IPS-NIHi11 (cell line): ENCODE measurements around the gene NDUFS4.
"Not testable (repeated sequence)": the region's sequence is repeated elsewhere in the genome, so short reads cannot be mapped to it uniquely, and the experiment has no call there.

ENCODE experiments used
- DNase-seq: peaks from one replicate; pipeline ENCODE4 v3.0.0; 2012; ENCODE audit warnings: mixed read lengths, low spot score

NDUFS4 gene

DNA sequence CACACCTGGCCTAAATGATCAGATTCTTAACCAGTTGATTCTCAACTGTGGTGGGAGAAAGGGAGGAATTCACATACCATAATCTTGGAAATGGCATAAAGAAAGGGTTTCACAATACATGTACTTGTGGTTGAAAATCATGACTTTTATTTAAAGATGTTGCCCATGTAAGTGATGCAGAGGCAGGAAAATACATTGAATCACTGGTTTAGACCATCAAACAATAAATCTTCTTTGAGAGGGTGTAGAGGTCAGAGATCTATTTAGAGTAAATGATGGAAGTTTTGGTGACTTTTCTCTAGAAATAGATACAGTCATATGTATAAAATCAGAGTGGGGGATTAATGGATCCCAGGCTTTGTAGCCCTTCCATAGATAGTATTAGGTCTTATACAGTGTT lies 15.4 kb downstream of the NDUFS4 start:
- DNase-seq, result no peak

DNA sequence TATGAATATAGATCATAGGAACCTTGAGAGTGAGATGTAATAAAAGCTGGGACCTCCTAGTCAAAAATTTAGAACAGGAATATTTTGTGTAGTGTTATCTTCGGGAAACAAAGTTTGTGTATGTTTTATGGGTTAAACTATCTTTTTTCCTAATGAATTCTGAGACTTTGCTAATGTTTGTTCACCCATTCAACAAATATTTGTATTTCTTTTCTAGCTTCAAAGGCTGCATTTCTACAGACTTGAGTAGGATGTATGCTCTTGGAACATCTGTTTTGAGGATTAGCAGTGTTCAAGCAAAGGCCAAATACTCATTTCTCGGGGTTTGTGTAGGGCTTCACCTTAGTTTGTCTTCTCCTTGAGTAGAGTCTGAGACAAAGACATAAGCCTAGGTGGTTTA lies 16.2 kb downstream of the NDUFS4 start:
- DNase-seq, result no peak

DNA sequence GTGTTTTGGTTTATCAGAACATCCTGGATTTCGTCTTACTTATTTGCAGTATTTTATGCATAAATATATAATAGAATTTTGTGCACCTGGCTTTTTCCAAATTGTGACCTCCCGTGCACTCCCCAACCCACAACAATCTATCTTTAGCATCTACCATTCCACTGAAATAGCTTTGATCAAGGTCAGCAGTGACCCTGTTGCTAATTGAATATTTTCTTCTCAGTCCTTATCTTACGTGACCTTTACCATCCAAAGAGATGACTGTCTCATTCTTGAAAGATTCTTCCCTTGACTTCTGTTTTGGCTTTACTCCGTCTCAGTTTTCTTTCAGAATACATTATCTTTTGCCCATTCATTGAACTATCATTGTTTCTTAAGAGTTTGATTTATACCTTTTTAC lies 18.4 kb downstream of the NDUFS4 start:
- DNase-seq, result no peak

DNA sequence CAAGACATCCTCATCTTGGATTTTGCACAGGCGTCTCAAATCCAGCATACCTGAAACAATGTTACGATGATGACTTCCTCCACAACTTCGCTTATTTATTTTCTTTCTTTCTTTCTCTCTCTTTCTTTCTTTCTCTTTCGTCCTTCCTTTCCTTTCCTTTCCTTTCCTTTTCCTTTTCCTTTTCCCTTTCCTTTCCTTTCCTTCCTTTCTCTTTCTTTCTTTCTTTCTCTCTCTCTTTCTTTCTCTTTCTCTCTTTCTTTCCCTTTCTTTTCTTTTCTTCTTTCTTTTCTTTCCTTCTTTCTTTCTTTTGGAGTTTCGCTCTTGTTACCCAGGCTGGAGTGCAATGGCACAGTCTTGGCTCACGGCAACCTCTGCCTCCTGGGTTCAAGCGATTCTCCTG lies 20.1 kb downstream of the NDUFS4 start:
- no peak for DNase-seq

- DNase-seq, result no peak
Measured at GRCh38 chr5:53582225-53582624, 21.8 kb downstream of the NDUFS4 start.

DNA sequence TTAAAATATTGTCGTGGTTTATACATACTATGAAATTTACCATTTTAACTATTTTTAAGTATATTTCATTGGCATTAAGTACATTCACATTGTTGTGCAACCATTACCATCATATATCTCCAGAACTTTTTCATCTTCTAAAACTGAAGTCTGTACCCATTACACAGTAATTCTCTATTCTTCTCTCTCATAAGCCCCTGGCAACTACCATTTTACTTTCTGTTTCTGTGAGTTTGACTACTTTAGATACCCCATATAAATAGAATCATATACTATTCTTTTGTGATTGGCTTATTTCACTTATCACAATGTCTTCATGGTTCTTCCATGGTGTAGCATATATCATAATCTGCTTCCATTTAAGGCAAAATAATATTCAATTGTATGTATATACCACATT lies 30.3 kb downstream of the NDUFS4 start:
- no peak for DNase-seq

DNA sequence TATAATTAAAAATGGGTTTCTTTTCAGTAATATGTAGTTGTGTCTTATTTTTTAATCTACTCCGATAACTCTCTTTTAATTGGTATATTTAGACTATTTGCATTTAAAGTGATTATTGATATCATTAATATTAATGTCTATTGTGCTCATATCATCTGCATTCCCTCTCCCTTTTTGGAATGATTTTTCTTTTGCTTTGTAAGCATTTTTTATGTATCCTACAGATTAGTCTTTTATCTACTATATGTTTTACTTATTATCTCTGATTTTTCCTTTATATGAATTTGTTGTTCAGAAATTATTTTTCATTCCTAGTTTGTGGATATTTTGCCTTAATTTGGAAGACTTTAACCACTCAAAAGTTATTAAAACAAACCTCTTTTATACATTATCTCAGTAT lies 34.0 kb downstream of the NDUFS4 start:
- DNase-seq, result no peak

DNA sequence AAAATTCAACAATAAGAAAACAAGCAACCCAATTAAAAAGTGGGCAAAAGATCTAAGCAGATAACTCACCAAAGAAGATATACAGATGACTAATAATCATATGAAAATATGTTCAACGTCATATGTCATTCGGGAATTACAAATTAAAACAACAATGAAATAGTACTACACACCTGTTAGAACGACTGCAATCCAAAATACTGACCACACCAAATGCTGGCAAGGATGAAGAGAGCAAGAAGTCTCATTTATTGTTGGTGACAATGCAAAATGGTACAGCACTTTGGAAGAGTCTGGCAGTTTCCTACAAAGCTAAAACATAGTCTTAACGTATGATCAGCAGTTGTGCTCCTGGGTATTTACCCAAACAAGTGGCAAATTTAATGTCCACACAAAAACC lies 37.5 kb downstream of the NDUFS4 start:
- DNase-seq, result no peak

DNA sequence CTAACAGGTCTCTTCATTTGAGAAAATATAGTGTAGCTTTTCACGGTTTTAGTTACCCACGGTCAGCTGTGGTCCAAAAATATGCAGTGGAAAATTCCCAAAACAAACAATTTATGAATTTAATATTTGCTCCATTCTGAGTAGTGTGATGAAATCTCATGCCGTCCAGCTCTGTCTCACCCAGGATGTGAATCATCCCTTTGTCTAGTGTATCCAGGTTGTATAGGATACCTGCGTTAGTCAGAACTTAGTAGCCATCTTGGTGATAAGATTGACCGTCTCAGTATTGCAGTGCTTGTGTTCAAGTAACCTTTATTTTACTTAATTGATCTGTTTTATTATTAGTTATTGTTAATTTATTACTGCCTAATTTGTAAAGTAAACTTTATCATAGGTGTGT lies 41.1 kb downstream of the NDUFS4 start:
- DNase-seq, result no peak

- no peak for DNase-seq
Measured at GRCh38 chr5:53603009-53603687, 42.7 kb downstream of the NDUFS4 start.

DNA sequence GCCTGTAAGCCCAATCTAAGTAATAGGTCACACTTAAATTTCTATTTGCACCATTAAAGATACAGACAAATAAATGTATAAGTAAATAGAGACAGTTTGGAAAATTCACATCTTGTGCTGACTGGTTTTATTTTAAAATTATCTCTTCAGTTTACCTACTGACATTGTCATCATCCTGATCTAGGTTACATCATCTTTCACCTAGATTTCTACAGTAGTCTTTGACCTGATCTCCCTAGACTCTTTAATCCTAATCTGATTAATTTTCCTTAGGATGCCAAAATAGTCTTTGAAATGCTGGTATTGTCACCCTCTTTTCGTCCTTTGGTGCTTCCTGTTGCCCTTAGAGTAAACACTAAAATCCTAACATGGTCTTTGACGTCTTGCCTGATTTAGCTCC lies 43.9 kb downstream of the NDUFS4 start:
- DNase-seq, result no peak

- no peak for DNase-seq
Measured at GRCh38 chr5:53607886-53608285, 47.4 kb downstream of the NDUFS4 start.

GRCh38 chr5:53608897-53609296 lies 48.5 kb downstream of the NDUFS4 start:
- not testable (repeated sequence) for DNase-seq

DNA sequence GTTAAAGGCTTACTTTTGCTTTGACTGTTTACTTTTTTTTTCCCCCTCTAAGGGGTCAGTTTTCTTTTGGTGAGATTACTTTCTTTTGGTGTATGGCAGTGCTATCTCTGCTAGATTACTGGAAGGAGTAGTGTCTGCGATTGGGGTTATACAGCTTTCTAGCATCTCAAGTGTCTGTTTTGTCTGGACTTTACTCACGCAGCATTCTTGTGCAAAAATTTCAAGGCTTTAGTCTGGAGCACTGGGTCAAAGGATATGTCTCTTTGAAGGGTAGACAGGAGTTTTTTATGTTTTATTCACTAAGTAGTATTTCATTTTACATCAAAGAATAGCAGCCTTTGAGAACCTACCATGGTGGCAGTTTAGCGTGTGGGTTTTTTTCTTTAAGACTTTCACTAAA lies 52.6 kb downstream of the NDUFS4 start:
- DNase-seq, result no peak

- DNase-seq, result no peak
Measured at GRCh38 chr5:53613536-53613935, 53.1 kb downstream of the NDUFS4 start.

DNA sequence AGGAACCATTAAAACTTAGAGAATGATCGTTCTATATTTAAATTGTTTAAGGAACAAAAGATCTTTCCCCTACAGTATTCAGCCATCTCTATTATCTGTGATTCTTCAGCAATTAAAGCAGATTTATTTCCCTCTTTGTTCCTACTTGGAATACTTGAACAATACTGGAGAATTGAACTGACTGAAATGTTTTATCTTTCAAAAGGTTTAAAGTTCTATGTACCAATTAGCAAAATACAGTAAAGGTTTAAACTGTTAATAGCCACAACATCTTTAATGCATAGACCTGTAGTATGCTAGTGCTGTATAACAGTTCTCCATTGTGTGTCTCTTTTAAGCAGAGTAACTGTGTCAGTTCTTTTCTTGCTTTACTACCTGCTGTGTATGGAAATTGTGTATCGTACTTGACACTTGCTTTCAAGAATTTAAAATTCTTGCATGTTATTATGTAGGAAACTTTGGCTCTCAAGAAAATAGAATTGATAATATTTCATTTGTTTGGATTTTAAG lies 54.0 kb downstream of the NDUFS4 start:
- DNase-seq, result no peak

DNA sequence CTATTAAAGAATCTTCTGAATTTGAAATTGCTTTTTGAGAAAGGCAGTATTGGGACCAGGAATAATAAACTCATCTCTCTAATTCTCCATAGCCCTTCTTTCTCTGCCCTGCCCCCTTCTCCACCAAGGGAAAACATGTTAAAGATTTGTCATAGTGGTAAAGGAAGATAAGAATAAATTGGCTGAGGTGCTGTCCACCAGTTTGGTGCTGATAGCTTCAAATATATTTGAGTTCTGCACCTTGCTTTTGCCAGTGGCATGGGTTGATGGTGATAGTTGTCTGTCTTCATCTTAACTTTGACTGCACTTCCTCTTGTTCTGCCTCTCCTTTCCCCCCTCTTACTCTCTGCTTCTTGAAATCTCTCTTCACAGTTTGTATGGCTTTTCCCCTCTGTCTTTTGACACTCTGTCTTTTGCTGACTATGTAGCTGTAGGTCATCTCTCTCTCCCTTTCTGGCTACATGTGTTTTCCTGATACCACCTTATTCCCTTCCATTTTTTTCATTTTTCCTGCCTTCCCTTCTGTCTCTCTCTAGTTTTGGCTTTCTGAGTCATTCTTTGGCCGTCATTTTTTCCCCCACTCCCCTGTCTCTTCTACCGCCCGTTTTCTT lies 56.6 kb downstream of the NDUFS4 start:
- no peak for DNase-seq

DNA sequence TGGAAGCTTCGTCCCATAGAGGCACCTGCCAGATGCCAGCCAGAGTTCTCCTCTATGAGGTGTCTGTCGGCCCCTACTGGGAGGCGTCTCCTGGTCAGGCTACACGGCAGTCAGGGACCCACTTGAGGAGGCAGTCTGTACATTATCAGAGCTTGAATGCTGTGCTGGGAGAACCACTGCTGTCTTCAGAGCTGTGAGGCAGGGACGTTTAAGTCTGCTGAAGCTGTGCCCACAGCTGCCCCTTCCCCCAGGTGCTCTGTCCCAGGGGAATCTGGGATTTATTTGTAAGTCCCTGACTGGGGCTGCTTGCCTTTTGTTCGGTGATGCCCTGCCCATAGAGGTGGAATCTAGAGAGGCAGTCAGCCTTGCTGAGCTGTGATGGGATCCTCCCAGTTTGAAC lies 70.8 kb downstream of the NDUFS4 start:
- no peak for DNase-seq

DNA sequence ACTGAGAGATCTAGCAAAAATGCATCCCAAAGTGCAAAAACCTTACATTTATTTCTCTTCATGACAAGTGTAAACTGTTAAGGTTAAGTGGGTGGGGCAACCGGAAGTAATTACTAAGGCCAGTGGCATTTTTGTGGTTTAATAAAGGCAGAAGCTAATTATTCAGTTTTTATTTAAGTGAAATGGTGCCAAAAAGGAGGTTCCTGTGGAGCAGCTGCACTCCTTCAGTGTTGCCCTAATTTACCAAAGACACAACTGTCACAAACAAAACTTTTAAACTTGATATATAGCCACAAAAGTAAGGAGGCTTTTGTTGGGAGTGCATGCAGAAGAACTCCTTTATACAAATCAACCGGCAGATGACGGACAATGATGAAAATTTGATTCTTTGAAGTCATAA lies 81.6 kb downstream of the NDUFS4 start:
- DNase-seq, result peak; percentile 37

GRCh38 chr5:53643445-53643844 lies 83.0 kb downstream of the NDUFS4 start:
- DNase-seq, result no peak

DNA sequence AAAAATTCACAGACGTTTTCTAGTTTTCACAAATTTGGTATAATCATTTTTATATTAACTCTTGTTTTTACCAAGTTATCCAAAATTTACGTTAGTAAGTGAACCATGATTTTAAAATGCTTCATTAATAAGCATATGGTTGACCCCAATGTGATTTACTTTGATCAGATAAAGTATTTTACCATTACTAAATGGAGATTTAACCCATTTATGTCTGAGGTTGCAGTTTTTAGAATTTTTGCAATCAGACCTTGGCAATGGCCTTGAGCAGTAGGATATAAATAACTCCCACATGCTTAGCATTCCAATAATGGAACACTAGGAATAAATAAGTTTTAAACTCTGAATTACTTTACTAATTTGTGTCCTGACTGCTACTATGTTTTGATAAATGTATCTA lies 84.6 kb downstream of the NDUFS4 start:
- no peak for DNase-seq

DNA sequence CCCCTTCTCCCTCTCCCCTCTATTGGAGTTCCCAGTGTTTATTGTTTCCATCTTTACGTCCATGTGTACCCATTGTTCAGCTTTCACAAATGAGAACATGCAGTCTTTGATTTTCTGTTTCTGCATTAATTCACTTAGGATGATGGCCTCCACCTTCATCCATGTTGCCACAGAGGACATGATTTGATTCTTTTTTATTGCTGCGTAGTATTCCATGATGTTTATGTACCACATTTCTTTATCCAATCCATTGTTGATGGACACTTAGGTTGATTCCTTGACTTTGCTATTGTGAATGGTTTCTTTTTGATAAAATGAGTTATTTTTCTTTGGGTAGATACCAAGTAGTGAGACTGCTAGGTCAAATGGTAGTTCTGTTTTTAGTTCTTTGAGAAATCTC lies 88.9 kb downstream of the NDUFS4 start:
- DNase-seq, result no peak

- DNase-seq, result not testable (repeated sequence)
Measured at GRCh38 chr5:53660573-53660972, 100.1 kb downstream of the NDUFS4 start.

DNA sequence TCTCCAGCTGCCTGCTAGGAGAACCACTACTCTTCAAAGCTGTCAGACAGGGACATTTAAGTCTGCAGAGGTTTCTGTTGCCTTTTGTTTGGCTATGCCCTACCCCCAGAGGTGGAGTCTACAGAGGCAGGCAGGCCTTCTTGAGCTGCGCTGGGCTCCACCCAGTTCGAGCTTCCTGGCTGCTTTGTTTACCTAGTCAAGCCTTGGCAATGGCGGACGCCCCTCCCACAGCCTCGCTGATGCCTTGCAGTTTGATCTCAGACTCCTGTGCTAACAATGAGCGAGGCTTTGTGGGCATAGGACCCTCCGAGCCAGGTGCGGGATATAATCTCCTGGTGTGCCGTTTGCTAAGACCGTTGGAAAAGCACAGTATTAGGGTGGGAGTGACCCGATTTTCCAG lies 104.9 kb downstream of the NDUFS4 start:
- not testable (repeated sequence) for DNase-seq
